ENCODE measurements around the gene ALG6.

The ALG6 gene

DNA sequence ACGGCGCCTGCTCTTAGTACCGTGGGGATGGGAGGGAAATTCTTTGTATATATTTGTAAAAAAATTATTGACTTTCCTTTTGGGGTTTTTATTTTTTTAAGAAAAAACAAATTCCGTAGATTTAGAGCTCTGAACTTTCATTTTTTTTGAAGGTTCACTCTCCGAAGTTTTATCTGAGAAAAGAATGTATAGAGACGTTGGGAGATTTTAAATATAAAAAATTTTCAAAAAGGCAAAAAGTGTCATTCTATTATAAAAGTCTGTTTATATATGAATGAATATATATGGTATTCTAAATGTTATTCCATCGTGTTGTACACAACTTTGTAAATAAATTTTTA lies 42.7 kb upstream of the ALG6 start:
- H3K4me1 Mint-ChIP-seq: peaks cover 14% of the 10 kb centered on the region
- peaks cover 4% of the 10 kb centered on the region for H3K36me3 Mint-ChIP-seq
- peak overlapping the region; percentile 84 for H3K27ac Mint-ChIP-seq
- peaks cover 8% of the 10 kb centered on the region for H3K9me3 Mint-ChIP-seq
- peaks cover 35% of the 10 kb centered on the region for H3K27me3 Mint-ChIP-seq
- peak overlapping the region; percentile 72 for H3K4me3 Mint-ChIP-seq
- DNase-seq (ENCODE audit: low spot score in 2 of 2) (no peak), ATAC-seq (ENCODE audit: low read depth) (no peak)

DNA sequence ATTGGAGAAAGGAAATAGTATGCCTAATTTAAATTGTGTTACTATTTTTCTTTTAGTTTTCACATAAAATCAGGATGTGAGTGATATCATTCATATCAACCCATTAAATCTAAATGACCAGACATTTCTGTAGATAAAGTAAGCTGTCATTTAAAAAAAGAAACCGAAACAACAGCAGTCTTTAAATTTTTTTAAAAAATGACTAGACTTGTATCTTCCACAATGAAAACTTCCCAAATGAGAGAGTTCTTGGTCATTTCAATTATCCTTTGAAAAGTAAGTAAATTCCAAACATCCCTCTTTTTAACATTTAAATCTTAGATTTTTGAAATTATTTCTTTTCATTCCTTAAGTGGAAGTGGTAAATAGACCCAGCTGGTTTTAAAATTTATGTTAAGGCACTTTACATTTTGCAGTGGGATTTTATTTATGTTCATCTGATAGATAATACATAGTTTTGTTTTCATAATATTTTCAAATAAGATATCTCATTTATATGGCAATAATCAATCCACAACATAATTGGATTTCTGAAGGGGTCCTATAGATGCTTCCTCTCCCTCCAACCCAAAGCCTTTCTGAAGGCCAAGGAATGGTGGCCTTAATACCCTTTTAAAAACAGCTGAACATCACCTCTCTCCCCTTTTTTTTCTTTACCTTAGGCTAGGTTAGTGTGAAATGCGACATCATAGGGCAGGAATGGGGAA lies 42.0 kb upstream of the ALG6 start:
- Mint-ChIP-seq H3K27ac (no peak overlapping the region), H3K9me3 (peaks cover 8% of the 10 kb centered on the region)
- no peak for DNase-seq (ENCODE audit: low spot score in 2 of 2)

DNA sequence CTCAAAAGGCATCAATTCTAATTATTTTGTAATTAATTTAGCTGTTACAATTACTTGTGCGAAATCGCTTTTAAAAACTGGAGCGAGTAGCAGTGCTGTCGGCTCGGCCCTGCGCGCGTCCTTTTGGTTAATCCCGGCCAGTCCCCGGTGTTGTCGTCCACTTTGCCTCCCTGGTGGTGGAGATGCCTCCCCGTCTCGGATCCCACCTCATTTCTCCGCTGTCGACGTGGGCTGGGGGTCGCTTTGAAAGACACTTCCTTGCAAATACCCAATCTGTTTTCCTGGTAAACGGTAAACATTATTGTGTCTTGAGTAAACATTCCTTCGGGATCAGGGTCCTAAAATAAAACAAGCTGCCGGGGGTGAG lies 41.3 kb upstream of the ALG6 start:
- Mint-ChIP-seq H3K27ac (no peak overlapping the region), H3K4me3 (no peak overlapping the region), H3K27me3 (peaks cover 38% of the 10 kb centered on the region), H3K4me1 (peaks cover 15% of the 10 kb centered on the region), H3K36me3 (peaks cover 4% of the 10 kb centered on the region), H3K9me3 (peaks cover 8% of the 10 kb centered on the region)
- ATAC-seq (ENCODE audit: low read depth) (no peak), DNase-seq (ENCODE audit: low spot score in 2 of 2) (no peak)

More for the DNA sequence above, 42.0 kb upstream of the ALG6 start:
- Mint-ChIP-seq H3K4me1 (peaks cover 14% of the 10 kb centered on the region), H3K36me3 (peaks cover 4% of the 10 kb centered on the region), H3K4me3 (no peak overlapping the region), H3K27me3 (peaks cover 37% of the 10 kb centered on the region)
- ATAC-seq (ENCODE audit: low read depth): no peak

DNA sequence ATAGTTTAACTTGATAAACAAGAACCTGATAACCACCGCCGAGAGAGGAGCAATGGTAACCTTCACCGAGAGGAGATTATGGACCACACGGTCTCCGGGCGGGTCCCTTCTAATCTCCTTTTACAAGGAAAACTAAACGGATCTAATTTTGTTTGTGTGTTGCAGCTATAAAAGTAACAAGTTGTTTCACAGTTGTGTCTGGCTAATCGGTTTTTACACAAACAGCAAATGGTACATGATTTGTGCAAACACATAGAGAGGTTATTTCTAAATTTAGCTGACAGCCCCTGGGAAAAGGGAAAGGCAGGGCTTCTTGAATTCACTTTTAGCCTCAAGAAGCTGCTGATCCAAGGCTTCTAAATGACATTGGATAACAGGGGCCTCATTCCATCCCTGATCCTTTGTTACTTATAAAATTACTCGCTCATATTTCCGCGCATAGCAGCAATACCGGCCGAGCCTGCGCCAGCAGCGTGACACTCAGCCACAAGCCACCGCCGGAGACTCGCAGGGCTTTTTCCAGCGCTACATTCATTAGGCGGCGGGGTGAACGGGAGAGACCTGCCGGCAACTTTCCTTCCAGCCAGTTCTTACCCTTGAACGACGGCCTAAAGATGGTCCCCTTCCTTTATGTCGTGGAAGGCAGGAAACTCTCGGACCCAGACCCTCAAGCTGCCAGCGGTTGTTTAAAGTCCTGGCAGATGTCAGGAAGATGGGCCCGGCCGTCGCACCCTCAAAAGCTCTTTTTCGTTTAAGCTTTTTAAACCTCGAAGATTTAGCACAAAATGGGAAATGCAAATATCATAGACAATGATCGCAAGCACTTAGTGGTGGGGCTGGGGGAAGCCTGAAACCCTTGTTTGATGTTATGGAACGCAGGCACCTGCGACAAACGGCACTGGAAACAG lies 40.7 kb upstream of the ALG6 start:
- ATAC-seq (ENCODE audit: low read depth) (no peak), DNase-seq (ENCODE audit: low spot score in 2 of 2) (no peak)
- Mint-ChIP-seq H3K36me3 (peaks cover 4% of the 10 kb centered on the region), H3K27ac (no peak overlapping the region), H3K4me1 (peaks cover 9% of the 10 kb centered on the region), H3K27me3 (peaks cover 35% of the 10 kb centered on the region), H3K4me3 (no peak overlapping the region), H3K9me3 (peaks cover 6% of the 10 kb centered on the region)

DNA sequence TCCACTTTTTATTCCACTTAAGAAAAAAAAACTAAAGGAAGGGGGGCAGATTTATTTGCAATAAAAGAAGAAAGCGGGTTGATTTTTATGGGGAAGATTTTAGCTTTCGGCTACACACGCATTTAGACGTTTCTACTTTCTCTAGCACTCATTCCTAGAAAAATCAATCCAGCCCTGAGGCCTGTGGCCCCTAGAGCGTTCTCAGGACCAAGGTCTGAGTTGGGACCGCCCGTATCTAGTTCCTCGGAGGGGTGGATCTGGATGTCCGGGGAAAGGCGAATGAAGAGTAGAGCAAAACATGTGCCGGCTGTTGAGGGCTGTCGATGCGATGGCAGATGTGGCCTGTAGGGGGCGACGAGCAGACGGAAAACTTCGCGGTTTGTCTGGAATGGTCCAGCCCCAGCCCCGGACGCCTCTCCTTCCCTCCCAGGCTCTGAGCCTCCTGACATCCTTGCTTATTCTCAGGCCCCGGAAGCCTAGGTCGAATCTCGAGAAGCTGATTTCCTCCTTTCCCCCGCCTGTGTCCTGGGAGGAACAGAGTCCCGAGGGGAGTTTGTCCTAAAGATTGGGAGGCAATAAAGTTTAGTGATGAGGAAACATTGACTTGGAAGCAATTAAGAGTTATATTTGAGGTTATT lies 39.9 kb upstream of the ALG6 start:
- Mint-ChIP-seq H3K36me3 (peaks cover 4% of the 10 kb centered on the region), H3K4me1 (peaks cover 8% of the 10 kb centered on the region), H3K4me3 (no peak overlapping the region), H3K27me3 (peaks cover 38% of the 10 kb centered on the region), H3K9me3 (peaks cover 6% of the 10 kb centered on the region), H3K27ac (peak overlapping the region; percentile 28)
- no peak for ATAC-seq (ENCODE audit: low read depth)
- DNase-seq (ENCODE audit: low spot score in 2 of 2): peak; percentile 22 to 30

DNA sequence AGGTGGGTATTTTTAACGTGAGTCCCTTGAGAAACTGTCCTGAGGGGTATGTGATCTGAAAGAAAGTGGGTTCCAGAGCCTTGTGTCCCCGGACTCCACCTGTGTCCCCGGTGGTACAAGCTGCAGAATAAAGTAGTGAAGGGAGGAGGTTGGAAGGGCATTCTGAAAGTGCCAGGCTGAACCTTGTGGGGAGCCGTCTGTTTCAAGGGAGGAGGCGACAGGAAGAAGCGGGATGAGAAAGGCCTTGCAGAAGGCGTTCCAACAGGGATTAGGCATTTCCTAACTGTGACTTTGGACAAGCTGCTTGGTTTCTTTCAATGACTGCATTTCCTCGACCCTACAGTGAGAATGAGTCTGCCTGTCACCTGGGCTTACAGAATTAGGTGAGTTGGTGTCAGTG lies 39.3 kb upstream of the ALG6 start:
- no peak for ATAC-seq (ENCODE audit: low read depth)
- peaks cover 6% of the 10 kb centered on the region for H3K9me3 Mint-ChIP-seq
- peaks cover 4% of the 10 kb centered on the region for H3K36me3 Mint-ChIP-seq
- H3K4me3 Mint-ChIP-seq: no peak overlapping the region
- H3K27me3 Mint-ChIP-seq: peaks cover 42% of the 10 kb centered on the region
- no peak for DNase-seq (ENCODE audit: low spot score in 2 of 2)
- H3K4me1 Mint-ChIP-seq: peaks cover 8% of the 10 kb centered on the region
- peak overlapping the region; percentile 28 for H3K27ac Mint-ChIP-seq

DNA sequence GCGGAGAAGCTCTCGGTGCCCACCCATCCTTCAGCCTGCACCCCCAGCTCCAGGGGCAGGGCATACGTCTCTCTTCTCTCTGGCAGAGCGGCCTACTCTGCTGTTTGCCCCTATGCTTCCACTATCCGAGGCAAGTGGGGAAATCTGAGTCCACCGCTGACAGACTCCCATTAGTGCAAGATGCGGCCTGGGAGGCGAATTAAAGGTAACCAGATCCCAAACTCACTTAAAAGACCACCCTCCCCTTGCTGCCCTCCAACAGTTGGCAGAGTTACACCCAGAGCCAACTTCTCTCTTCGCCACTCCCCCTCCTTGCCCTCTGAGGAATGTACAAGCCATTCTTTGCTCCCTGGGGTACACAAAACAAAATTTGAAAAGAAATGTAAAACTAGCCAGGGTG lies 38.6 kb upstream of the ALG6 start:
- peak overlapping the region; percentile 11 for H3K27ac Mint-ChIP-seq

DNA sequence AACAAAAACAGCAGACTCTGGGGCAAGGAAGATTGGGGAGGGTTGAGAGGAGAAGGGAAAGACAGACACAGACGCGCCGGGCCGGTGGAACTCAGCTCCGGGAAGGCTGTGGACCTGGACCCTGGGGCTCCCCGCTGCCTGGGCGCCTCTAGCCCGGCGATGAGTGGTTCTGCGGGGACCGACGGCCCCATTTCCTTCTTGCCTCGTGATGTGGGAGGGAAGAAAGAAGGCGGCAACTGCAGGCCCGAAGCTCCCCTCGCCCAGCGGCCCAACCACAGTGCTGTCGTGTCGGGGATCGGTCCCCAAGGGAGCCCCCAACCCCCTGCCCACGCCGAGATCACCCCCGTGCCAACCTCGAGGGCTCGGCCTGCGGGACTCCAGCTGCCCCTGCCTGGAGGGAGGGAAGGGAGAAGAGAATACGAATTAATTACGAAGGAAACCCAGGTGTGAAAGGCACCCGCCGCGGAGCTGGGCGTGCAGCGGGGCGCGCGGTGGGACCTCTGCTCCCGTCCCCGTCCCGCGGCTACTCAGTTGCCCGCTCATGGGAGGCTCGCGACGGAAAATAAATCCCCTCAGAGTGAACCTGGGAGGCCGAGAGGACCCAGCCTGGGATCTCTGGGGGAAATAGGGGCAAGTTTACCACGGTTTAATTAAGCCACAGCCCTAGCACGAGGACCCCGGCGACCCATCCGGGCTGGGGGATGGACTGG lies 37.7 kb upstream of the ALG6 start:
- no peak for ATAC-seq (ENCODE audit: low read depth)
- Mint-ChIP-seq H3K27me3 (peaks cover 46% of the 10 kb centered on the region), H3K4me1 (peaks cover 6% of the 10 kb centered on the region), H3K27ac (peak overlapping the region; percentile 11), H3K36me3 (peaks cover 4% of the 10 kb centered on the region), H3K4me3 (no peak overlapping the region), H3K9me3 (peaks cover 4% of the 10 kb centered on the region)
- DNase-seq (ENCODE audit: low spot score in 2 of 2): peak in 1 of 2 donors; percentile 24

More for the DNA sequence above, 38.6 kb upstream of the ALG6 start:
- H3K9me3 Mint-ChIP-seq: peaks cover 6% of the 10 kb centered on the region
- ATAC-seq (ENCODE audit: low read depth) (no peak), DNase-seq (ENCODE audit: low spot score in 2 of 2) (no peak)
- peaks cover 45% of the 10 kb centered on the region for H3K27me3 Mint-ChIP-seq
- peaks cover 8% of the 10 kb centered on the region for H3K4me1 Mint-ChIP-seq
- H3K4me3 Mint-ChIP-seq: no peak overlapping the region
- H3K36me3 Mint-ChIP-seq: peaks cover 4% of the 10 kb centered on the region

DNA sequence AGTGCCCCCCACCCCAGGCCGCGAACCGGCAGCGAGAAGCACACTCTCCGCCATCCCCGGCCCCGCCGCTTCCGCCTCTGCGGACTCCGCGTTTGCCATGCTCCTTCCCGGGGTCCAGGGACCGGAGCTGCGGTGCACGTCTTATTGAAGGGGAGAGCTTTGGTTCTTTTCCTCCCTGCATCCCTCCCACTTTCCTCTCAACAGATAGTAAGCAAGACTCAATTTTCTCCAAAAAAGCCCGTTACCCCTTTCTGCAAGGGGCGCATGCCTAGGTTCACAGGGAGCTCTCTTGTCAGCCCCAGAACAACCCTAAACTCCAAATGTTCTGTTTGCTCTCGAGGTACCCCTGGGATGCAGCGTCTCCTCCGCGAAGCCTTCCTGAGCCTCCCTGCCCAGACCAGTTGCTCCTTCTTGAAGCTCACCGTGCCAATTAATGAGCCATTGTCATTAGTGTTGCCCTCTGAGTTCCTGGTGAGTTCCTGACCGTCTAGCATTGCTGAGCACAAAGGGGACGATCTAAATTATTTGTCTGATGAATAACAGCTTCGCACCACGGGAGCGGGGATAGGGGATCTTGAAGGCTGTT lies 37.0 kb upstream of the ALG6 start:
- Mint-ChIP-seq H3K27ac (peak overlapping the region; percentile 49), H3K4me3 (peak overlapping the region; percentile 3), H3K9me3 (peaks cover 4% of the 10 kb centered on the region), H3K27me3 (peaks cover 49% of the 10 kb centered on the region), H3K36me3 (peaks cover 4% of the 10 kb centered on the region), H3K4me1 (peaks cover 6% of the 10 kb centered on the region)
- ATAC-seq (ENCODE audit: low read depth): no peak
- no peak for DNase-seq (ENCODE audit: low spot score in 2 of 2)

DNA sequence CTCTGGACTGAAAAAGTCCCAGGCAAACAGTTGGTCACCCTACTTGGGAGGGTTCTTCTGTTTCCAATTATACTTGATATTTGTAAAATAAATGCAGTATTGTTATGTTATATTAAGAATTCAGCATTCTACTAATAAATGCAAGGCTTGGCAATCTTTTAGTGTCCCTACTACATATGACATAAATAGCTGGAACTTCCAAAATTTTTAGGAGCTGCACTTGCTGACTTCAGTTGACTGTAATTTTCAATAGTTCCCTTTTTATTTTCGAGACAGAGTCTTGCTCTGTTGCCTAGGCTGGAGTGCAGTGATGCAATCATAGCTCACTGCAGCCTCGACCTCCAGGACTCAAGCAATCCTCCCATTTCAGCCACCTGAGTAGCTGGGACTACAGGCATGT lies 25.0 kb upstream of the ALG6 start:
- Mint-ChIP-seq H3K4me1 (no peaks in the 10 kb centered on the region), H3K27me3 (peaks cover 11% of the 10 kb centered on the region), H3K27ac (no peak overlapping the region), H3K4me3 (no peak overlapping the region), H3K9me3 (no peaks in the 10 kb centered on the region), H3K36me3 (peaks cover 3% of the 10 kb centered on the region)
- no peak for ATAC-seq (ENCODE audit: low read depth)
- no peak for DNase-seq (ENCODE audit: low spot score in 2 of 2)

DNA sequence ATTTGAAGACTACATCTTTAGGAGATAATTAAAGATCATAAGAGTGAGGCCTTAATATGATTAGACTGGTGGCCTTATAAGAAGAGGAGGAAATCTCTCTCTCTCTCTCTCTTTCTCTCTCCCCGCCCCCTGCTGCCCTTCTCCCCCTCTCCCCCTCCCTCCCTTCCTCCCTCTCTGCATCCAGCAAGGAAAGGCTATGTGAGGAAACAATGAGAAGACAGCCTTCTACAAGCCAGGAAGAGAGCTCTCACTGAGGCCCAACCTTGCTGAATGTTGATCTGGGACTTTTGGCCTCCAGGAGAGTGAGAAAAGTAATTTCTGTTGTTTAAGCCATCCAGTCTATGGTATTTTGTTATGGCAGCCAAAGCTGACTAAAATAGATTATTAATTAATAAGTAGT lies 23.5 kb upstream of the ALG6 start:
- peaks cover 11% of the 10 kb centered on the region for H3K27me3 Mint-ChIP-seq
- ATAC-seq (ENCODE audit: low read depth): no peak

DNA sequence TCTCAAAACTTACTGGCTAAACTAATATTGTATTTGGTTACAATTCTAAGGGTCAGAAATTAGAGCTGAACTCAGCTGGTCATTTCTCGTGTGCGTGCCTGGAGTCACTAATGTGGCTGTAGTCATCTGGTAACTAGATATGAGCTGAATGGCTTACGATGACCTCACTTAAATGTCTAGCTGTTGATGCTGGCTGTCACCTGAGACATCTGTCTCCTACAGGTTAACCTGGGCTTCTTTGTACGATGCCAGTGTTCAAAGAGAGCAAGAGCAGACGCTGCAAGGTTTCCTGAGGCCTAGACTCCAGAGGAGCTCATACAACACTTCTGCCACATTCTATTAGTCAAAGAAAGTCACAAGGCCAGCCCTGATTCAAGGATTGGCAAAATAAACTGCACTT lies 17.1 kb upstream of the ALG6 start:
- Mint-ChIP-seq H3K27ac (no peak overlapping the region), H3K36me3 (peaks cover 3% of the 10 kb centered on the region), H3K9me3 (no peaks in the 10 kb centered on the region), H3K27me3 (peaks cover 14% of the 10 kb centered on the region), H3K4me1 (no peaks in the 10 kb centered on the region), H3K4me3 (no peak overlapping the region)
- ATAC-seq (ENCODE audit: low read depth): no peak
- no peak for DNase-seq (ENCODE audit: low spot score in 2 of 2)

More for the DNA sequence above, 23.5 kb upstream of the ALG6 start:
- Mint-ChIP-seq H3K4me3 (no peak overlapping the region), H3K27ac (no peak overlapping the region), H3K4me1 (no peaks in the 10 kb centered on the region), H3K9me3 (no peaks in the 10 kb centered on the region), H3K36me3 (peaks cover 3% of the 10 kb centered on the region)
- no peak for DNase-seq (ENCODE audit: low spot score in 2 of 2)

DNA sequence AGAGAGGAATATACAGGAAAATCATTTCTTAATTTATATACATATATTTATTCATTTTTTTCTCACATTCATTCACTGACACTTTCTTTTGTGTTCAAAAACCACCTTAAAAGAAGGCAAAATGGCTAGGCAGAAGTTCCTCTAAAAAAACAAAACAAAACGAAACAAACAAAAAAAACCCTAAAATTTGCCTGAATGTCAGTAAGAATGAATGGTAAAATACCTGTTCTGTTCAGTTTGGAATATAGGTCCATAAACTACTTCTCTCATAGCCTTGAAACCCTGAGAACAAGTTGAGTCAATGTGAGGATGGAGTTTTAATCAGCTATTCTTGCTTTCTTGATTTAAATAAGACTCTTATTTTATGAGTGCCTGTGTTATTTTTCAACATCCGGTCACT lies 14.7 kb upstream of the ALG6 start:
- Mint-ChIP-seq H3K4me3 (no peak overlapping the region), H3K27ac (no peak overlapping the region)

More for the DNA sequence above, 14.7 kb upstream of the ALG6 start:
- DNase-seq (ENCODE audit: low spot score in 2 of 2) (no peak), ATAC-seq (ENCODE audit: low read depth) (no peak)
- Mint-ChIP-seq H3K36me3 (no peaks in the 10 kb centered on the region), H3K4me1 (no peaks in the 10 kb centered on the region), H3K27me3 (peaks cover 9% of the 10 kb centered on the region), H3K9me3 (peaks cover 3% of the 10 kb centered on the region)

Measured in memory B cell (primary cell).